Middle frontal gyrus (tissue), 1 donor: ENCODE data around the gene RPL18.
"Not testable (repeated sequence)": the region's sequence is repeated elsewhere in the genome, so short reads cannot be mapped to it uniquely, and the experiment has no call there.

Experiments used
- DNase-seq: peaks from one replicate; pipeline ENCODE4 v3.0.0-alpha.2; 2015; ENCODE audit warnings: low spot score; ENCODE audit errors: extremely low spot score

RPL18 gene

GRCh38 chr19:48588670-48589401, 30.1 kb downstream of the RPL18 start:
- peak; percentile 58 for DNase-seq

GRCh38 chr19:48587387-48587786, 31.6 kb downstream of the RPL18 start:
- no peak for DNase-seq

GRCh38 chr19:48582168-48582567, 36.8 kb downstream of the RPL18 start:
- DNase-seq = no peak

DNA sequence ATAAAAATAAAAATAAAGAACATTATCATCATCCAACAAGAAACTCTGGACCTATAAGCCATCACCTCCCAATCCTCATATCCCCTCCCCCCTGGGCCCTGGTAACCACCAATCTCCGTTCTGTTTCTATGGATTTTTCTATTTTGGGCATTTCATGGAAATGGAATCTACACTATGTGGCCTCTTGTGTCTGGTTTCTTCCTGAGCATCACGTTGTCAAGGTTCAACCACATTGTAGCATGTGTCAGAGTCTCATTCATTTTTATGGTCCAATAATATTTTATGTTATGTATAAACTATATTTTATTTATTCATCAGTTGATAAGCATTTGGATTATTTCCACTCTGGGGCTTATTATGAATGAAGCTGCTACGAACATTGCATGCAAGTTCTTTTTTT, 40.1 kb downstream of the RPL18 start:
- no peak for DNase-seq

DNA sequence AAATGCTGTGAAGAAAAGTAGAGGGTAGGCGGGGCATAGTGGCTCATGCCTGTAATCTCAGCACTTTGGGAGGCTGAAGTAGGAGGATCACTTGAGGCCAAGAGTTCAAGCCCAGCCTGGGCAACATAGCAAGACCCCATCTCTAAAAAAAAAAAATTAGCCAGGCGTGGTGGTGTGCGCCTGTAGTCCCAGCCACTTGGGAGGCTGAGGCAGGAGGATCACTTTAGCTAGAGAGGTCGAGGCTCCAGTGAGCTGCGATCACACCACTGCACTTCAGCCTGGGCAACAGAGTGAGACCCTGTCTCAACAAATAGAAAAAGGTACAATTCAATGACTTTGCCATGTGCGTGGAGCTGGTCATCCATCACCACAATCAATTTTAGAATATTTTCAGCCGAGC, 41.1 kb downstream of the RPL18 start:
- not testable (repeated sequence) for DNase-seq

DNA sequence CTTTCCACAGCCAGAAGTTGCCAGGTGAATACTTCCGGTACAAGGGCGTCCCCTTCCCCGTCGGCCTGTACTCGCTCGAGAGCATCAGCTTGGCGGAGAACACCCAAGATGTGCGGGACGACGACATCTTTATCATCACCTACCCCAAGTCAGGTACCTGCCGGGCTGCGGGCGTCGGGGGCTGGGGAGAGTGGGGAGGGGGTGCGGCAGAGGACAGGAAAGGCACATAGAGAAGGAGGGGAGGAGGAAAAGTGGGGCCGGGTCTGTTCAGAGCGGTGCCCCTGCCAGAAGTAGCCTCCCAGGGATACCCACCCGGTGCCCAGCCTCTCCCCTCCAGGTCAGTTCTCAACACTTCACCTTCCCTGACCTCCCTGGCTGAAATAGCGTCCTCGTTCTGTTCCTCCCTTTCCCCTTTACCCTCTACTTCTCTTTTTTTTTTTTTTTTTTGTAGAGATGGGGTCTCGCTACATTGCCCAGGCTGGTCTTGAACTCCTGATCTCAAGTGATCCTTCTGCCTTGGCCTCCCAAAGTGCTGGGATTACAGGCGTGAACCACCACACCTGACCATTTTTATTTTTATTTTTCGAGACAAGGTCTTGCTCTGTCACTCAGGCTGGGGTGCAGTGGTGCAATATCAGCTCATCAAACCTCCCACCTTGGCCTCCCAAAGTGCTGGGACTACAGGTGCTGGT, 42.9 kb downstream of the RPL18 start:
- DNase-seq = no peak

GRCh38 chr19:48573163-48573505, 45.8 kb downstream of the RPL18 start:
- no peak for DNase-seq

GRCh38 chr19:48571378-48572162, 47.4 kb downstream of the RPL18 start:
- no peak for DNase-seq

DNA sequence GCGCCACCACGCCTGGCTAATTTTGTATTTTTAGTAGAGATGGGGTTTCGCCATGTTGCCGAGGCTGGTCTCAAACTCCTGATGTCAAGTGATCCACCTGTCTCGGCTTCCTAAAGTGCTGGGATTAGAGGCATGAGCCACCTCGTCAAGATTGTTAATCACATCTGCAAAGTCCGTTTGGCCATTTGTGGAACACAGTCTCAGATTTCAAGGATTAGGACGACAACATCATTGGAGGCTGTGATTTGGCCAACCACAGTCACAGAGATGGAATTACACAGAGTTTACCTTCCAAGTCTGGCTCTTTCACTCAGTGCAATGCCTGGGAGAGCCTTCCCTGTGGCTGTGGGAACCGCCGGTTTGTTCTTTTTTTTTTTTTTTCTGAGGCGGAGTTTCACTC, 49.2 kb downstream of the RPL18 start:
- no peak for DNase-seq

GRCh38 chr19:48568345-48568886, 50.6 kb downstream of the RPL18 start:
- no peak for DNase-seq
